Fibroblast of skin of right quadriceps (primary cell): Measurements from ENCODE around the gene KCNJ10.
"Not testable (repeated sequence)": the region's sequence is repeated elsewhere in the genome, so short reads cannot be mapped to it uniquely, and the experiment has no call there.

Source experiments
- DNase-seq: peaks from one replicate; pipeline ENCODE4 v3.0.0-alpha.2; 2013

Gene KCNJ10

DNA sequence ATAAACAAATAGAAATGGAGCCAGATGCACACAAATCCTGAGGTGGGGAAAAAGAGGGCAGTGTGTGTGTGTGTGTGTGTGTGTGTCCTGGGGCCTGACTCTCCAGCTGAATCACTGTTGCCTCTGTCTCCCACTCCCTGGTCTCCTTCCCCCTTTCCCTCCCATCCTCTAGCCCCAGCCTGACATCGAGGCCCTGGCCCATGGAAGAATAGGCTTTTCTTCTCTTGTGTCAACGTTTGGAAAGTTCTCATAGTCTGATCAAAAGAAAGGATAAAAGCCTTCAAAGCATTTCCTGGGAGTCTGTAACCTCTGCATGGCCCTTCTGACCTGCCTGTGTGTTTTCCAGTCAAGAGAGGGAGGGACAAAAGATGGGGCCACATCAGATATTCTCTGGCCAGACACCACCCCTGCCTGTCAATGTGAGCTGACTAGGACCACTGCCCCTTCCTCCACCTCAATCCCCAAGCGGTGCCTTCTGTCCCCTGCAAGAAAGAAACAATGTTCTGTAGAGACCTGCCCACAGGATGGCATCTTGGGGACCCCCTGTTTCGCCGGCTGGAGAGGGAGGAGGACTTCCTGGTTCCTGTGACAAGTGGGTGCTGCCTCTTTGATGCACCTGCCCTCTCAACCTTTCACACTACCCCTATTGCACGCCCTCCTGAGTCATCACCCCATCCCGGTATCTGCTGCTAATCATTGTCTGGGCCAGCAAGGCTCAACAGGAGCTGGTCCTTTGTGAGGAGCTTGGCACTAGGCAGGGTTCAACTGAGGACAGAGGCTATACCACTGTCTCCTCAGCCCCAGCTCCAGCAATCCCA lies 16.2 kb downstream of the KCNJ10 start:
- DNase-seq = no peak

DNA sequence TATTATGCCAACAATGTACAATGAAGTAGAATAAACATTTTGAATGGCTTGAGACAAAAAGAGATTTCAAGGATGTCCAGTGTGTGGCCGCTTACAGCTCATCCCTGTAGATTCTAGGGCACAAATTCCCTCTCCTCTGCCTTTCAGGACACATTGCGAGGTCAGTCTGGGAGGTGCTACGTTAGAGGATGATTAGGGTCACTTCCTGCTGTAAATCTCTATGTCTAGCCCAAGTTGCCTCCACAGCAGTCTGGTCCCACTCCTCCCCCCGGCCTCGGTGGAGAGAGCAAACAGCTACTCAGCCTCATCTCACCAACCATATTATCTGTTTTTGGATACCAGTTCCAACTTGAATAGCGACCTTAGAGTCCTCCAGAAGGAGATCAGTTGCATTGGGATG lies 17.0 kb downstream of the KCNJ10 start:
- no peak for DNase-seq

DNA sequence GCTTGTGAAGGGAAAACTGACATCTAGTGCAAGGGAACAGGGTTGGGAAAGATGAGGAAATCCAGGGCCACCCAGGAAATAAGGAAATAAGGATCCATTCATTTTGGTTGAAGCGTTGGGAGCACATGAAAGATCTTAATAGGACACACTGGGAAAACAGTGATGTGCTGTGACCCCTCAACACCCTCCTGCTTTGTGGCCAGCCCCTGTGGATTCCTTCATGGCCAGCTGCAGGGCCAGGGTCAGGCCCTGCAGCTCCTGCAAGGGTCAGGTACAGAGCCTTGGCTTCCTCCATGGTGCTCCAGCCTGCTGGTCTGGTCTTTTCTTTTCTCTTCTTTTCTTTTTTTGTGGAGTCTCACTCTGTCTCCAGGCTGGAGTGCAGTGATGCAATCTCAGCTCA lies 19.3 kb downstream of the KCNJ10 start:
- no peak for DNase-seq

DNA sequence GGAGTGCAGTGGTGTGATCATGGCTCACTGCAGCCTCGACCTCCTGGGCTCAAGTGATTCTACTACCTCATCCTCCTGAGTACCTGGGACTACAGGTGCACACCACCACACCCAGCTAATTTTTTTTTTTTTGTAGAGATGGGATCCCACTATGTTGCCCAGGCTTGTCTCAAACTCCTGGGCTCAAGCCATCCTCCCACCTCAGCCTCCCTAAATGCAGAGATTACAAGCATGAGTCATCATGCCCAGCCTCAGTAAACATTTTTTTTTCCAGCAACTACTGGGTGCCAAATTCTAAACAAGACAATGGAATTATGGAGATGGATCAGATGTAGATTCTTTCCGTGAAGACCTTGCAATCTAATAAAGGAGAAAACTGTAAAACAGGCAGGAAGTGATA lies 19.8 kb downstream of the KCNJ10 start:
- DNase-seq = not testable (repeated sequence)

DNA sequence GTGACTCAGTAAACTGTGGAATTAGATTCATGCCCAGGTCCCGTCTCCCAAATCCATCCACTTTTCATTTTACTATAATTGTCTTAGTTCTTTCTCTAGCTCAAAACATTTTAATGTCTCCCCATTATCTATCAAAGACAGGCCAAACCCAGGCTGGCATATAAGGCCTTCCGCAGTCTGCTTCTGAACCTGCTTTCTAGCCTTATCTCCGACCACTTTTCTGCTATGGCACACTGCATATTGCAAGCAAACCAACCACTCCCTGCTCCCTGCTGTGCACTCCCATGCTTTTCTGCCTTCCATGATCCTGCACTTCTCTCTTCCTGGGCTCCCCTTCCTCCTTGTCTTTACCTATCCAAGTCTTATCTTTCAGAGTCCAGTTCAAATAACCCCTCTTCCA lies 20.9 kb downstream of the KCNJ10 start:
- no peak for DNase-seq

DNA sequence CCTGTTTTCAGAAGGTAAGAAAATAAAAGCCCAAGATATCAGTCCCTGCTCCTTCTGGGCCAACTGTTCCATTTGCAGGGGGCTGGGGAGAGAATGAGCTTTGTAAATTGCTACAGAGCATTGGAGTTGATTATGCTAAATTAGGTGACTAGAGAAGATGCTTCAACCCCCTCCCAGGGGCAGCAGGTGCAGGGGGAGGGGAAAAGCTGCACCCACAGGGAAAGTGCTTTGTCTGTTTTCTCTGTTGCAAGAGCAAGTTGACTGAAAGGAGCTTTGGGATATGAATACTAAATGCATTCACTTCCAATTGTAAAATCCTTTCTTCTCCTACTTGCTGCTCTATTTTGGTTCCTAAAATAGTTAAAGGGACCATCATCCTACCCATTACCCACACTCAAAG lies 21.6 kb downstream of the KCNJ10 start:
- DNase-seq = no peak

DNA sequence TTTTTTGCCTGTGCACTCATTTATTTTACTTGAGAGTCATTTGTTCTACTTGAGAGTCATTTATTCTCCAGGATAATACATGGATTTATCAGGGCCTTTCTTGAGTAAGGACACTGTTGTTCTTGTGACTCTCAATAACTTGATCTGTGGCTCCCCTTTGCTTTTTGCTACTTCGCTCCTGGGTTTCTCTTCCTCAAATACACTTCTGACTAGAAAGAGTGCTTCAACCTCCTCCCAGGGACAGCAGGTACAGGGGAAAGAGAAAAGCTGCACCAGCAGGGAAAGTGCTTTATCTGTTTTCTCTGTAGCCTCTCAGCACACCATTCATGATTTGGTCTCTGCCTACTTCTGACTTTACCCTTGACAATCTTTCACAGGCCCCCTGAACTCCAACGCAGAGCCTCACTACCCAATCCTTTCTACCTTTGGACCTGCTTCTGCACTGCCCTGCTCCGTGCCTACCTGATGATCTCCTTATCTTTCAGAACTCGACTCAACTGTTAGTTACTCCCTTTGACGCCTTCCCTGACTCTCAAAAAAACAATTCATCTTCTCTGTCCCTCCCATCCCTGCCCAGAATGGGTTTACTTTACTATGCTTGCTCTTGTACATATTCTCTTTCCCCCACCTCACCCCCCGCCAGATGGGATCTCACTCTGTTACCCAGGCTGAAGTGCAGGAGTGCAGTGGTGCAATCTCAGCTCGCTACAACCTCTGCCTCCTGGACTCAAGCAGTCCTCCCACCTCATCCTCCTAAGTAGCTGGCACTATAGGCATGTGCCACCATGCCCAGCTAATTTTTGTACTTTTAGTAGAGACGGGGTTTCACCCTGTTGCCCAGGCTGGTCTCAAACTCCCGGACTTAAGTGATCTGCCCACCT lies 22.6 kb downstream of the KCNJ10 start:
- DNase-seq = no peak

DNA sequence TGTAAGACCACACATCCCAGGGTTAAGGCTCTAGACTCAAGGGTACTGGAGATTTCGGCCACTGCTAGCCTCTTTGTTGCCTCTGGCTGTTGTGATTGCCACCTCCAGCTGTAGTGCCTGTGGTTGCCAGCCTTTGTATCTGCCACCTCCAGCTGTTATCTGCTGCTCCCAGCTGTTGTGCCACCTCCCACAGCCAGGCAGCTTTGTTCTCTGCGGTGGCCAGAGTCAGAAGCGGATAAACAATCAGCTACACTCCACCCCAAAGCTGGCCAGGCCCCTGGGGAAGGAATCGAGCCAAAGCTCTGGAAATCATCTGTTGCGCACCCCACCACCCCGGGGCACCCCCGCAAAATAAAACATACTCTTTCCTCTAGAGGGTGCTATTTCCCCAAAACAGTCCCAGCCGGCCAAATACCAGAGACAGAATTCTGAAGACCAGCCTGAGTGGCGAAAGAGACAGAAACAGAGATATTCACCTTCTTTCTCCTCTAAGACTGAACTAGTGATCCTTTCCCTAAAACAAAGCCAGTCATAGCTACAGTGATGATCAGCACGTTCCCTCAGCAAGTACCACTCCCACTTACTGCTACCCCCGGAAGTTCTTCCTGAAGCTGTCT lies 23.4 kb downstream of the KCNJ10 start:
- peak; percentile 19 for DNase-seq

DNA sequence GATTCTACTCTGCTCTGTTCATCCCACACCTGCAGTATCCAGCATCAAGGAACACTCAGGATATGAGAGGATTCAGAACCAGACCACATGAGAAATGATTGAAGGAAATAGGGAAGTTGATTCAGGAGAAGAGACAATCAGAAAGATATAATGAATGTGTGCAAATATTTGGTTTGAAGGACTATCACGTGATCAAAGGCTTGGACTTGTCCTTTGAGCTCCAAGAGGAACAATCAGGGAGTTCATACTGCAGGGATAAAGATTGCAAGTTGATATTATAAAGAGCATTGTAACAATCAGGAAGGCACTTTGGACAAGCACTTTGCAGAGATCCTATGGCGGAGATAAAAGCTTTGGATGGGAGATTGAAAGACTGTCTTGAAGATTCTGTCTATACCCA lies 24.3 kb downstream of the KCNJ10 start:
- no peak for DNase-seq

DNA sequence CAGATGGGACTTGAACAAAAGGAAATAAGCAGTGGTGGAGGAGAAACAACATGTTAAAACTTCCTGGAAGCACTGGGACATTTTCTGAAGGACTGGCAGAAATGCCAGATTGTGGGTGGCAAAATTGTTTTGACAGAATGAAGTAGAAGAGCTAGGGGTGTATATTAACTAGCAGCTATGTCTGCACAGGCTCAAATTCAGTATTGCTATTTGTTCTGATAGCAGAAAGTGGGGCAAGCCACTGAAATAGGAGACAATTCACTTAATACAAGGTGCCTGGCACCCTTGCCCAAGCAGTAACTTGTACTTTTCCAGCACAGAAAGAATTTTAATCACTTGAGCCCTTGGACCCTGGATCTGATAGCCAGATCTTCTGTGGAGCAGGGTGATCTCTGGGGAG lies 26.4 kb downstream of the KCNJ10 start:
- DNase-seq = no peak

DNA sequence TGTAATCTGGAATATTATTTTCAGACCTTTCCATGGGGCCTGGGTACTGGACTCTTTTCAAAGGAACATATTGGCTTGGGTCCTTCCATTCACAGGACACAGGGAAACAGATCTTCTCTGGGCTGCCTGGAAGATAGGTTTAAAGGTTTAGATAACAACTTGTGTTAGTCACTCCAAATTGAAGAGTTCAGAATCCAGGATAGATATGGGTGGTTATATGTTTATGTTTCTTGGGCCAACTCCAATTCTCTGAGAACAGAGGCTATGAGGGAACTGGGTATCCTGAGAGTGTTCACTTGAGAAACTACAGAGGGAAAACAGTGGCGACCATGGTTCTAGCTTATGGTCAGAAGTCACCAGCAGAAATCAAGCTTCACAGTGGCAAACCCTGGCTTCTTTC lies 29.5 kb downstream of the KCNJ10 start:
- DNase-seq = no peak

DNA sequence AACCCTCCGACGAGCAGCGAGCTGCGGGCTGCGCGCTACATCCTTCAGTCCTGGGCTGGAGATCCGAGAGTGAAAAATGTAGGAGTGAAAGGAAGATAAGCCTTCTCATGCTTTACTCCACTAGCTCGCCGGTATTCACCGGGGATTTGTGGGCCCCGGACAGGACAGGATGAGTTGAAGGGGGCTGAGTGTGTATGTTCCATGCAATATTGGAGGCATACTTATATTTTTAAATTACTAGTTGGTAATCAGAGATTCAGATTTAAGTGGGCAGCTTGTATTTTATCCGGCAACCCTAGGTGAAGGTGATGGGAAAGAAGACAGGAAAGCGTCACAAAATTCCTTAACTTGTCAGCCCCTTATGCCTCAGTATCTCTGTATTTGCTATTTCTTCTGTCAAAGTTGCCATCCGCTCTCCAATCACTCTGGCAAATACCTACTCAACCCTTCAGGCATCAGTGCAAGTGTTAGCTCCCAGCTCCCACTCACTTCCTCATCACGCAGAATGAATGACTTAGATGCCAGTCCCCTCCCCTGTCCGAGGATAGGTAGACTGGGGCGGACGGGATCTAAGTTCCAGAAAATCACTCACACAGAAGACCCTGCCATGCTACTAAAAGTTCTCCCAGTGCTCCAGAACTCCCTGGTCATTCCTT lies 37.7 kb downstream of the KCNJ10 start:
- no peak for DNase-seq

DNA sequence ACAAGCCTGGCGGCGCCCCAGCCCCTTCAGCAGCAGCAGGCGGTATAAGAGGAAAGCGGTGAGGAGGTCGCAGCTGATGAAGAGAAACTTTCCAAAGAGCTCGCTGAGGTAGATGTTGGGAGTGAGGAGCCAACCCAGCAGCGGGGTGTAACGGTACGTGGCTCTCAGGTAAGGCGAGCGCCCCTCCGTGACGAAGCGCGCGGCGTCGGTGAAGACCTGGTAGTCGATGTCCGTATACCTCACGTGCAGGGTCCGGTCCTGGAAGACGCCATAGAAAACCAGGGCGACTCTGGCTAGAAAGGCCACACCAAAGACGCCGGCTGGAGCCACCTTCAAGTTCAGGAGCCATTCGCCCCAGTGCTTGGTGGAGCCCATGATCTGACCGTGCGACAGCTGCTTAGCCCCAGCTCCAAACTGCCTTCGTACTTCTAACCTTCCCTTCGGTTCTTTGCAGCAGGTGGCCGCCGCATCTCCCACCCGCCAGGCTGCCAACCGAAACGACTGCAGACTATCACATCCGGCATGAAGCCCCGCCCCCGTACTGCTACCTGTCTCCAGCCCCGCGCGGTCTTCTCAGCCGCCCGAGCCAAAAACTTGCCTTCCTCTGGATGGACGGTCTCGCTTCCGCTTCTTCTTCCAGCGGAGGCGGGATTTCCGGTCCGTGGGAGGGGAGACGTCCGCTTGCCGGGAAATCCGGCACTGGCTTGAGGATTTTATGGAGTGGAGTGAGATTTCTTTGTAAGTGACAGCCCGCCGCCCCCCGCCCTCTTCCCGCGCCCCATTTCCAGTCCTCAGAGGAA lies 38.4 kb downstream of the KCNJ10 start, which contains the start of gene PIGM:
Gene PIGM (minus strand): TSS at position 626 of the 800 bp plus-strand sequence. CDS start 251 bp downstream, at position 375.
- peak; percentile 89 for DNase-seq

DNA sequence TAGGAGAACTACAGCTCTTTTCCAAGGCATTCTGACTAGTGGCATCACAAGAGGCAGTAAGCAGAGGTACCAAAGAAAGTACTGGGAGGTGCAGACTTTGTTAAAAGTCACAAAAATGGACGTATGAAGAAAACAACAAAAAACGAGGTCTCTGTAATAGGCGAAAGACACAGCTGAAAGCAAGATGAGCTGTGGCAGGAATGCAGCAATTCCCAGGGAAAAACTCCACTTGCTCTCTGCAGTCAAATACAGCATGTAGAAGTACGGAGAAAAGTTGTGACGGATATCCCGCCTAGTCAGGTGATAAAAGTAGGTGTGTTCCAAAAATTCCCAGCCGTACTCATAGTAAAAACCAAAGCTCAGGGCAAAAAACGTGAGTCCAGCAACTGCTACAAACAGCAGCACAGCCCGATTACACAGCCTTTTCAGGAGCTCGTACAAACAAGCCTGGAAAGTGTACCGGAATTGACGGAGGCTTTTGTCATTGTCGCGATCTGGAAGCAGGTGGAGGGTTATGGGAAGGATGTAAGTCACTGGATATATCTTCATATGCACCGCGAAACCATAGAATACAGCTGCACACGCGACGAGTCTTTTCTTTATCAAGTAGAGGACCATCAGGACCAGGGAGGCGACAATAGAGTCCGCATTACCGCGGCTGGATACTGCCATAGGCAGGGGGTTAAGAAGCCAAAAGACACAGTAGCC lies 39.1 kb downstream of the KCNJ10 start:
- DNase-seq = no peak

DNA sequence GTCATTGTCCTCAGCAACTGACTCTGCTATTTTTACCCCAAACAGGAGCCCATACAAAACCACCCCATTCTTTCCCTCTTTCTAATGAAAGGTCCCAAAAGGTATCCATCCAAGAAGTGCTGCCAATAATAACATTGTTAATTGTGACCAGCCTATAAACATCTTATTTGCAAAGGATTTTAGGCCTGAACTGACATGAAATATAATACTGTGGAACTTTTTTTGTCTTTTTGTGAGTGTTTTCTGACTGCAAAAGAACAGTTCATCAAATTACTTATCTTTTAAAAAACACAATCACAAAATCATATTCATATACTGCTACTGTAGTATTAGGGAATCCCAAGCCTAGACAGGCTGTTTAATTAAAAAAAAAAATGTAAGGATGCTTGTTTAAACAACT lies 41.5 kb downstream of the KCNJ10 start:
- no peak for DNase-seq

DNA sequence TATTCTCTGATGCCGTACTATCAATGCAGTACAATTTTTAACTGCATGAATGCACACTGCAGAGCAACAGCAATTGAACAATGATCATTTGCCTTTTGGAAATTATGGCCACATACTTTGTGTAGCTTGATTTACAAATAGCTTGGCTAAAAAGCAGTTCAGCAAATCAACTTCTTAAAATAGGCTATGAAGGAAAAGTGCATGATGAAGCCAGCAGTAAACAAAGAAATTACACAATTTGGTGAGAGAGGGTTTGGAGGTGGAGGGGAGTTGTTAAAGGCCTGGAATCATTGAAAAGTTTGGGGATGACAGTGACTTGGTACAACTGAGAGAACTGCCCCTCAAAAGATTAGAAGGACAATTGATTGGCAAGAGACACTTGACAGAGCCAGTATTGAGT lies 44.6 kb downstream of the KCNJ10 start:
- no peak for DNase-seq

DNA sequence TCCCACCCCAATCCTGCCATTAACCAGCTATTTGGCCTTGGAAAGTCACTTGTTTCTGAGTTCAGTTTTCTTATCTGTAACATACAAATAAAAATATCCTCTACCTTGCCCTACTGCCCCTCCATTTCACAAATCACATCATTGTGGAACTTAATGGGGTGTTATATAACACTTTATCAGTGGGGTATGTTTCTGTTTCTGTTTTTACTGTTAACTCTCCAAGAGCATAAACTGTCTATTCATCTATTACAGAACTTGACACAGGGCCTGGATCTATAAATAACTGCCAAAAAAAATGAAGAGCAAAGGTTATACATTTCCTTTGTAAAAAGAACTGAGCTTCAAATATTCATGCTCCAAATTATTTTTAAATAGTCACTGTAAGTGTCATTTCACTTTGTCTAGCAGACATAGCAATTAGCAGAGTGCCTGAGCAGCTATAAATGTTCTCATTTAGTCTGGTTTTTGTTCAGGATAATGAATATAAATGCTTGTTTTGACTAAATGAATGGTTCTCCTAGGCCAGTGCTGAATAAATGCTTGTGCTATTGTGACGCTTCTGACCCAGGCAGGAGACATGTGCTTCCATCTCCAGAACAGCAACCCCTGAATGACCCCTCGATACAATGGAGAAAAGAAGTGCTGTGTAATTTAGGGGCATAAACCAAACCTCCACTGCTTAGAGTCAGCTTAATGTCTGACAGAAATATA lies 45.6 kb downstream of the KCNJ10 start:
- no peak for DNase-seq

DNA sequence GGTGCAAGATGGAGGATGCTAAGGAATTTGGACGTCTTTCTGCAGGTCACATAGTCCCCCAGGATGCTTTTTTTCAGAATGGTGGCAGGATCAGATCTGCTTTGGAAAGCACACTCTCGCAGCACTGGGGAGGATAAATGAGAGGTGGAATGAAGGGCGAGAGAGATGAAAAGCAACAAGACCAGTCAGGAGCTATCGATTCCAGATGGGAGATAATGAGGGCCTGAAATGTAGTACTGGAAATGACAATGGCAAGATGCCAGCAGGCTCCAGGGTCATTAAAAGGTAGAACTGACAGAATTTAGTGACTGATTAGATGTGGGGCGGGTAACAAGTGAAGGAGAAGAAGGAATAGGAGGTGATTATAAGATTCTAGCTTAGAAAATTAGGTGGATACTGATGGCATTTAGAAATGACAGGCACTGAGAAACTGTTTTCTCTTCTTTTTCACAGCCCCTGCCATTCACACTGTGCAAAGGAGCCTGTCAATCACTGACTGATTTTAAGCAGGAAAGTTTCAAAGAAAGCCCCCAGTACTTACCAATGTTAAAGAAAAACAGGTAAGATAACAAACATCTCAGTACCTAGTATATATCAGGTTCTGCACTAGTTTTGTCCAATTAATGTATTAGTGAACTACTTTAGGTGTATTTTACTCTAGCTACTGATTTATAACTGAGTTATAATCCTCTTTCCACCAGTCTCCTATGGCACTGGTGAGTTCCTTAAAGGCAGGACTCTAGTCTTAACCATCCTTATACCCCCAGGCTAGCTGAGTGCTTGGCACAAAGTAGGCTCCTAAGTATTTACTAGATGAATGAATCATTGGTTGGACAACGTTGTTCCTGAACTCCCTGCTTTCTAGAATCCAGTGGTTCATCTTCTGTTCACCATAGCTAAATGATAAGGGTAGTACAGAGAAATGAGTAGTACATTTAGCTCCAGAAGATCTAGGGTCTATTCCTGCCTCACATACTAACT lies 47.3 kb downstream of the KCNJ10 start:
- DNase-seq = no peak

DNA sequence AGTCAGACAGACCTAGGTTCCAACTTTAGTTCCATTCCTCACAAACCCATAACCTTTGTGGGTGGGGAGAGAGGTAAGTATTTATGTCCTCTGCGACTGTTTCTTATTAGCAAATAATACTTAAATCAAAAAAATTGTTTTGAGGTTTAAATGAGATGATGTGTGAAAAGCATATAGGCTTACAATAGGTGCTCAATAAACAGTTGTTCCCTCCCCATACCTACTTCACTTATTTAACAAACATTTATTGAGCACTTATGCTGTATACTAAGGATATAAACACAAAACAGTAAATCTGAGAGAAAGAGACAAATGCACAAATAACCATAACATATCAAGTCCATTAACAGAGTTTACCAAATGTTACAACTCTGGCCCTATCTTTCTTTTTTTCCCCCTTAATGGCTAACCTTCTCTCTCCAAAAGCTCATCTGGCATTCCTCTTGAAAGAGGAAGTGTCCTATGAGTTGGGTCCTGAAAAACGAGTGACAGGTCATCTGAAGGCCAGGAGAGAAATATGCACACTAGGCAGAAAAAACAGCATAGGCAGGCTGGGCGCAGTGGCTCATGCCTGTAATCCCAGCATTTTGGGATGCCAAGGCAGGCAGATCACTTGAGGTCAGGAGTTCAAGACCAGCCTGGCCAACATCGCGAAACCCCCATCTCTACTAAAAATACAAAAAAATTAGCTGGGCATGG lies 48.4 kb downstream of the KCNJ10 start:
- DNase-seq = no peak
